NCI-H2196 (cell line): ENCODE data around the gene AMBP.
"Not testable (repeated sequence)": the region's sequence is repeated elsewhere in the genome, so short reads cannot be mapped to it uniquely, and the experiment has no call there.

Source experiments
- DNase-seq: peaks from one replicate; lab custom pipeline; 2025; ENCODE audit not compliant: unreplicated experiment; lab: John Stamatoyannopoulos, UW

The AMBP gene

GRCh38 chr9:114092336-114092735 is 14.2 kb upstream of the AMBP start:
- DNase-seq: no peak

GRCh38 chr9:114091711-114092110 is 13.6 kb upstream of the AMBP start:
- no peak for DNase-seq

DNA sequence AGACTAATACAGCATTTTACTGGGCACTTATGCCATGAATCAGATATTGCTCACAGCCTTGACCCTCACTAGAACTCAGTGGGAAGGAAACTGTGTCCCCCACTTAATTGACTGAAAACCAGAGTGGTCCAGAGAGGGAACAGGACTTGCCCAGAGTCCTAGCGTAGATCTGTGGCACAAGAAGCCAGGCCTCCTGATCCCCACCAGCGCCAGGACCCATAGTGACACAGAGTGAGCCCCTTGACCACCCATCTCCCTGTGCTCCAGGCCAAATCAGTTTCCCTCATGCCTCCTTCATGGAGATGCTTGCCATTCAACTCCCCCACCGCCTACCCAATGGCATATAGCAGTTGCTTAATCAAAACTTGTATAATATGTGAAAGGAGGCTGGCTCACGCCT is 12.7 kb upstream of the AMBP start:
- no peak for DNase-seq

DNA sequence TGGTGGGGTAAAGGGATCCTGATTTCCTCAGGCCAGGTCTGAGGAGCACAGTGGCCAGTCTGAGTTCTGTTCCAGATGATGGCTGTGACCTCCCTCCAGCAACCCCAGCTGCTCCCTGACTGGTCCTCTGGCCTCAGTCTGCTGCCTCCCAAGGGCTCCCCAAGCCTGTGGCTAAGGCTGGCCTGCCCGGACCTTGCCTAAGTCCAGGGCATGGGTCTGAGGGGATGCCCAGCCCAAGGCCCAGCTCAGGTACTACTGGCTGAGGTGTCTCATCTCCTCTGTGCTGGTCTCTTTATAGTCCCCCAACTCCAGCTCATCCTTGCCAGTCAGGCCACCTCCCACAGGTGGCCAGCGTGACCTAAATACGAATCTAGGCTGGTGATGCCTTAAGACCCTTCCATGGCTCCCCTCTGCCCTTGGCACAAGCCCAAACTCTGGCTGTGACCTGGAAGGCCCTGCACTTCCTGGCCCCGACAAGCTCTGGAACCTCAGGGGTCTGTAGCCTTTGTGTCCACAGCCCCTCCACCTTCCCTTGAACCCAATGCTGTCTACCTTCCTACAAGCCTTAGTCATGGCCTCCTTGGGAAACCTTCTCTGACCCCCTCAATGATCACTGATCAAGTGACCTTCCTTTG is 11.2 kb upstream of the AMBP start:
- DNase-seq: no peak

GRCh38 chr9:114088571-114089170 is 10.6 kb upstream of the AMBP start:
- DNase-seq: no peak

GRCh38 chr9:114087721-114088120 is 9.6 kb upstream of the AMBP start:
- no peak for DNase-seq

GRCh38 chr9:114086607-114087006 is 8.5 kb upstream of the AMBP start:
- DNase-seq: no peak

DNA sequence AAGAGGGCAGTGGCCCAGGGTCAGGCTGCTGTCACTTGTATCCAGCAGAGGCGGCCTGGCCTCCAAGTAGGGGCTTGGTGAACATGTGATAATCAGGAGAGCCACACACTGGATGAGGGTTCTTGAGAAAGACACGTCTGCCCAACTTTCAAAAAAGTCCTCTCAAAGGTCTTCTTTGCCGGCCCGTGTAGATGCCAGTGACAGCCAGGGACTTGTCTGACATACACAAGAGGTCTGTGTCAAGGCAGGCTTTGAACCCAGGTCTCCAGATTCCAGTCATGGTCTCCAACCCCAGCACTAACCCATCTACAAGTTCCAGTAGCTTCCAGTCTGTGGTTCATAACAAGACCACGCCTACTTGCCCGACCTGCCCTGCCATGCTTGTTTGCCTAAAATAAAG is 7.9 kb upstream of the AMBP start:
- no peak for DNase-seq

- DNase-seq: no peak
Measured at GRCh38 chr9:114085387-114085789, 7.3 kb upstream of the AMBP start.

- no peak for DNase-seq
Measured at GRCh38 chr9:114084282-114085073, 6.4 kb upstream of the AMBP start.

DNA sequence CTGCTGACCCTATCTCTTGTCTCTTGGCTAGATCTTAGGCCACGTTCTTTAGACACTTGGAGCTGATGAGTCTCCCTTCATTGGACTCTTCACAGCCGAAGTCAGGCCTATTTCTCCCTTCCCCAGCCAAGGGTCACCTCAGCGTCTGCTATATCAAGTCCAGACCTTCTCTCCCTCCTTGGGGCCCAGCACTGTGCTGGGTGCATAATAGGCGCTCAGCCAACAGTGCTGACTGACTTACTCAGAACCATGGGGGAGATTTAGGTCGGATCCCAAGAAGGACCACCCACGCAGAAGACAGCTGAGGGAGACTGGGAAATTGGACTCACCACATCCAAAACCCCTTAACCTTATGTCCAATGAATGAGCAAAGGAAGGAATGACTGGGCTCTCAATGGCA is 5.6 kb upstream of the AMBP start:
- no peak for DNase-seq

- not testable (repeated sequence) for DNase-seq
Measured at GRCh38 chr9:114082763-114083412, 4.8 kb upstream of the AMBP start.

DNA sequence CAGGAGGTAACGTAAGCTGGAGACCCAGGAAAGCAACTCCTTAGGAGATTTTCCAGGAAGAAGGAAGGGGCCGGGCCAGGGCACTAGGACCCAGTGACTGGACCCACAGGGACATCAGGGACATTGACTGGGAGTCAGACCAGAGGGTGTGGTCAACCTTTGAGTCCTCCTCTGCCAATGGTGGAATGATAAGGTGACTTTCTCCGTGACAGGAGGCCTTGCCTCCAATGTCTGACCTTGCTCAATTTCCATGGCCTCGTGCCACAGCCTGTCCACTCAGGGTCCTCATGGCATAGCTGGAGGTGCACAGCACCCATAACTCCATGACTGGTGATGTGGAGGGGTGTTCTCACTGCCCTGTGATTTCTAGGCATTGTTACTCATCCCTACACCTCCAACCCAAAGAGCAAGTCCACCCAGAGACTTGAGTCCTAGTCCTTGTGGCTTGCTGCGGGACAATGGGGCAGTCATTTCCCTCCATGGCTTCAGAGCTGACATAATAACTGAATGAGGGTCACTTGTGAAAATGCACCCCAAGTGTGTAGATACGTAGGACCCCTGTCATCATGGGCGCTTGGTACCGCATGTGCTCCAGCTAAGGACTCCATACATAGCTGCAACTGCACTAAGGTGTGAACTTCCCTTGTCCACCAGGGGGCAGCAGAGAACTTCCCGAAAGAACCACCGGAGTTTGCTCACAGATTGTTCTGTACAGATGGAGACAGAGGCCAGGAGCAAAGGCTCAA is 4.1 kb upstream of the AMBP start:
- peak; percentile 89 for DNase-seq

DNA sequence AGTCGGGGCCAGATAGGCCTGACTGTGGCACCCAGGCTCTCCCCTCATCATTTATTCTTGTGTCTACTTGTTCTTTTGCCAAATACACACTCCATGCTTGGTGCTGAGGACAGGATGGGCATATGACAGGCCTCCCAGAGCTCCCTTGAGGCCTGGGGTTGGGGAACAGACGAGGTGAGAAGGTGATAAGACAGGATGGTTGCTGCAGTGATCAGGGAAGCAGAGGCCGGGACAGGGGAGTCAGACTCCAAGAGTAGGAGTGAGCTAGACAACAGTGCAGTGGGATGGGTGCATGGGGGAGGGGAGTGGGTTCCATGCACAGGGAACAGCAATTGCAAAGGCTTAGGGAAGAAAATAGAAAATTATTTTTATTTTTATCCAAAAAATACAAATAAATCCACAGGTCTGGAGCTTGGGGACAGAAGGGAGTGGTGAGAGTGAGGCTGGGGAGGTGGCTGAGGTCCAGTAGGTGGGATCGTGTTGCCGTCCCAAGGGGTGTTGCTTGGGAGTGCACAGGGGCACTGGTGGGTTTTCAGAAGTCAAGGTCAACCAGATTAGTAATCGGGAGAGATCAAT is 3.4 kb upstream of the AMBP start:
- no peak for DNase-seq

GRCh38 chr9:114080773-114081440 is 2.8 kb upstream of the AMBP start:
- no peak for DNase-seq

- DNase-seq: no peak
Measured at GRCh38 chr9:114080195-114080772, 2.2 kb upstream of the AMBP start.

DNA sequence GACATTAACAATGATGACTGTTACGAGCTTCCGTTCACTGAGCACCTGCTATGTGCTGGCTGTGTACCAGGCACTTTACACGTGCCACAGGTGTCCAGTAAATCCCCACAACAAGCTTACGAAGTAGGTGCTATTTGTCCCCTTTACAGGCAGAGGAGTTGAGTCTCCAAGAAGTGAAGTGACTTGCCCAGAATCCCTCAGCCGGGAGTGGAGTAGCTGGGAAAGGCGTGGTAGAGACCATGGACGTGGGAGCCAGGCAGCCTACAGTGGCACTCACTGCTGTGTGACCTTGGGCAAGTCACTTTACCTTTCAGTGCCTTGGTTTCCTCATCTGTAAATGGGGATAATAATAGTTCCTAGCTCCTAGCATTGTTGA is 669 bp upstream of the AMBP start:
- DNase-seq: no peak

DNA sequence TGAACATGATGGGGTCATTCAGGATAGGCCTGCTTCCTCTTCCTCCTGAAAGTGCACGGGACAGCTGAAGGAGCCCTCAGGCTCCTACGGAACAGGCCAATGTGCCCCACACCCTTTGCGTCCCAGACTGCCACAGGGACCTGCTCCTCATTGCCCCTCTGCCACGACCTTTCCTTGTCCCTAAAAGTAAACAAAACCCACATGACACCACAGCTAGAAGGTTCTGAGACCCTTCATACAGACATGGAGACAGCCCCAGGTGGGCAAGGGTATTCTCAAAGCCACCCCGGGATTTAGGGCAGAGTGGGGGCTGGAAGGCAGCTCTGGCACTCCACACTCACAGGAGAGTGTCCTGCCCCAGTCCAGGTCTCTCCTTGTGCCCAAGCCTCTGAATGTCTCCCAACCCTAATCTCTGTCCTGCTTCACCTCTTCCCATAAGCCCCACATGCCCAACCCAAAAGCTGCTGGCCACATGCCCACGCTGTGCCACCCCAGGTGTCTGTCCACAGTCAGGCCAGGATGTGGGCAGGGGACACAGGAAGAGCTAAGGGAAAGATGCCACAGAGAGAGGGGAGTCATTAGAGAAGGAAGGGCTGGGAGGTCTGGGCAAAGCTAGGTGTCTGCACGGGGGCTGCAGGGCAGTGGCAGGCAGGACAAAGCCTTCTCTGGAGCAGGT is 800 bp downstream of the AMBP start:
- DNase-seq: no peak
